NCI-H82 (cell line): ENCODE data around the gene OR1F1.
"Not testable (repeated sequence)": the region's sequence is repeated elsewhere in the genome, so short reads cannot be mapped to it uniquely, and the experiment has no call there.

Experiments used
- DNase-seq: peaks from one replicate; lab custom pipeline; 2025; lab: John Stamatoyannopoulos, UW

The OR1F1 gene

GRCh38 chr16:3187798-3188674, at the start of gene OR1F1:
TSS of gene OR1F1 (plus strand) at chr16:3188204.
- DNase-seq = peak; percentile 71

- DNase-seq = no peak
Measured at GRCh38 chr16:3138342-3138741, 49.7 kb upstream of the OR1F1 start.

DNA sequence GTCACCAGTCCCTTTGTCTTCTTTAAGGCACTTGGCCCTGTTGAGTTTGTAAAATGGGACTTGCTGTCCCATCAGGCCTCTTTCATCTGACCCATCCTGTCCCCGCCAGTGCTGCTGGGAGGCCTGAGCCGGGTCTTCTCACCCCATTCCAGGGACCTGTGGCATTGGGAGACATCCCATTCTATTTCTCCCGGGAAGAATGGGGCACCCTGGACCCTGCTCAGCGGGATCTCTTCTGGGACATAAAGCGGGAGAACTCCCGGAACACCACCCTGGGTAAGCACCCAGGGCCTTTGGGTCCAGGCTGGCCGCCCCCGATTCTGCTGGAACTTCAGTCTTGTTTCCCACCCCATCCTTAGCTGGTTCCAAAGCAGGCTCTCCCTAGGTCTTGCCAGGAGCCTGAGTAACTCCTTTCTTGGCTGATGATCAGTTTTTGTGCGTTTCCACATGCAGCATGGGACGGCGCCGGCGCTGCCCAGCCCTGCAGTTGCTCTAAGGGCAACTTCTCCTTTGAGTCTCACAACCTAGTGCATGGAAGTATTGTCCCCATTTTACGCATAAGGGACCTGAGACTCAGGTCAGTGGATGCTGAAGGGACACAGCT, 49.1 kb upstream of the OR1F1 start:
- no peak for DNase-seq

- DNase-seq = not testable (repeated sequence)
Measured at GRCh38 chr16:3139561-3139960, 48.4 kb upstream of the OR1F1 start.

GRCh38 chr16:3140603-3141427, 47.2 kb upstream of the OR1F1 start:
- DNase-seq = no peak

DNA sequence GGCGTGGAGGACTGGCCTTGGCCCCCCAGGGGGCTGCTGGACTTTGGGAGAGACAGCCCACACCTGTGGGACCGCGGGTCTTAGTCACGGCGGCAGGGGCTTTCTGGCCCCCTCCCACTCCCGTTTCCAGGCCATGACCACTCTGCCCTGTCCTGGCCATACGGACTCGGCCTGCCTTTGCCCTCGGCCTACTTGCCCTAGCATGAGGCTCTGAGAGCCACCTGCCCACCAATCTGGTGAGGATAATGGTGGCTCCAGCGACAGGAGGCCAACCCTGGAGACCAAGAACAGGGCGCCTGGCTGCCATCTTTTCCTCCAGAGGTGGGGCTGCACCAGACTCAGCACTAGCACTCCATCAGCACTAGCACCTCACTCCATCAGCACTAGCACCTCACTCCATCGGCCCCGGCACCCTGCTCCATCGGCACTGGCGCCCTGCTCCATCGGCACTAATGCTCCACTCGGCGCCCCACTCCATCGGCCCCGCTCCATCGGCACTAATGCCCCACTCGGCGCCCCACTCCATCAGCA, 46.2 kb upstream of the OR1F1 start:
- DNase-seq = no peak

GRCh38 chr16:3142327-3142726, 45.7 kb upstream of the OR1F1 start:
- DNase-seq = no peak

- DNase-seq = no peak
Measured at GRCh38 chr16:3142770-3143169, 45.2 kb upstream of the OR1F1 start.

DNA sequence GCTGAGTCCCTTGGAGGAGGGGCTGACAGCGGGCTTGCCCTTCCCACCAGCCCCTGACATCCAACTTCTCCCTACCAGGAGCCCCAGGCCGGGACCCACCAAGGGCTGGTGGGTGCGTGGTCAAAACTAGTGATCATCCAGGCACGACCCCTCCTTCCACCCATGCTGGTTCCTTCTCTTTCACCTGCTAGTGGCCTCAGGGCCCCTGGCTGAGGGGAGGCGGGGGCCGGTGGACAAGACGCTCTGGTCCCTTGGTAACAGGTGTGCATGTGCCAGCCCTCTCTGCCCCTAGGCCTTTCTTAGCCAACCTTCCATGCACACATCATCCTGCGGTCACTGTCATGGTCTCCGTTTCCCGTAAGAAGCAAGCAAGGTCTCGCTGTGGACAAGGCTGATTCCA, 44.8 kb upstream of the OR1F1 start:
- no peak for DNase-seq

- DNase-seq = no peak
Measured at GRCh38 chr16:3143598-3144320, 44.2 kb upstream of the OR1F1 start.

GRCh38 chr16:3144321-3144983, 43.6 kb upstream of the OR1F1 start:
- no peak for DNase-seq

GRCh38 chr16:3145151-3145550, 42.9 kb upstream of the OR1F1 start:
- DNase-seq = no peak

- DNase-seq = no peak
Measured at GRCh38 chr16:3145660-3146059, 42.3 kb upstream of the OR1F1 start.

GRCh38 chr16:3147046-3147756, 40.8 kb upstream of the OR1F1 start:
- DNase-seq = no peak

DNA sequence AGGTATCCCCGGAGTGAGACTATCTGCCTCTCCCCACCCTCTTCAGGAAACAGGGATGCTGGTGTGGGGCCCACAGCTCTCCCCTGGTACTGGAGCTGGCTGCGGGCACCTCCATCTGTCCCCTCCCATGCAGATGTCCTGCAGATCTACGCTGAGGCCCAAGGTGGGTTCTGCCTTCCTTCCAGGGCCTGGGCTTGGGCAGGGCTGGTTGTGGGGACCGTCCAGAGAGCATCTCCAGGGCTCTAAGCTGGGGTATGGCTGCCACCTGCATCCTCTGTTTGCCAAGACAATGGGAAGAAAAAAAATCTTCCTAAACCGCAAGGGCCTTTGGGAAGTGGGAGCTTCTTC, 40.3 kb upstream of the OR1F1 start:
- DNase-seq = no peak

DNA sequence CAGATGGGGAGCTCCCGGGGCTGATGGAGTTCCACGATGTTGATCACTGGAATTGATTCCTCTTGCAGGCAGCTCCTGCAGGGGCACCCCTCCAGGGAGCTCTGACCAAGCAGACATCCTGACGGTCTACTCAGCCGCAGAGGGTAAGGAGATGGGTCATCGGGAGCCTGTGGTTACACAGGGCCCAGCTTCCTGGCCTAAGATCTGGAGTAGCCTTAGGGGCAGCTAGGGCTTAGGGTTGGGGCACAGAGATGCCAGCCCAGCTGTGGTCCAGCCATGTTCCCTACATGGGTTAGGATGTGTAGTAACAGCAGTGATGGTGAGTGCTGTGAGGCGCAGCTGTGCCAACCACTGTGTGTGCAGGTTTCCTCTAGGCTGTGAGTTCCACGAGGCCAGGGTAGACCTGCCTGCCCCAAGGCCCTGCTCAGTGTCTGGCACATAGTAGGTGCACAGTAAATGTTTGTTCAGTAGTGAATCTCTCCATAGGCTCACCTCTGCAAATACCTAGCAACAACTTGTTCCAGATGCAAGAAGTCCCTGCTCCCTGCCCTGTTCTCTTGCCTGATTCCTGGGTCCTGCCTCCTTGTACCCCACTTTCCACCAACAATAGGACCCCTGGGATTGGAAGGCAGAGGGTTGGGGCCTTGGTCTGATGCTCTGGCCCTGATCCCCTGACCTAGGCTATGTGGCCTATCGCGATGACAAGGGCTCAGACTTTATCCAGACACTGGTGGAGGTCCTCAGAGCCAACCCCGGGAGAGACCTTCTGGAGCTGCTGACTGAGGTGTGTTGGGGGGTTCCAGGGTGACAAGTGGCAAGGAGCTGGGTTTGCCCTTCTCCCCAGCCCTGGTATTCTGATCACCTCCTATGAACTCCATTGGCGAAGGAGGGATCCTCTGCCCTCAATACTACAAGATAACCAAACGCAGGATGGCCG, 39.5 kb upstream of the OR1F1 start:
- DNase-seq = no peak

- DNase-seq = no peak
Measured at GRCh38 chr16:3149193-3149530, 38.8 kb upstream of the OR1F1 start.

- peak; percentile 80 for DNase-seq
Measured at GRCh38 chr16:3149630-3150345, 38.2 kb upstream of the OR1F1 start.
